A673 (cell line): ENCODE data around the gene FGF12.

Experiments used
- EZH2 ChIP-seq: fragments of 200-600 bp; sonication (generic); IDR thresholded peaks from 2 replicates; pipeline ENCODE4 v1.6.1; 2017; ENCODE audit warnings: borderline replicate concordance, low read depth, mild to moderate bottlenecking, mixed read lengths, antibody characterized with exemption, low read length; ENCODE audit not compliant: poor library complexity, severe bottlenecking
- TF ChIP-seq, protein P1 (sequence below): fragments of 300-800, 200-600 bp; sonication (generic); conservative IDR thresholded peaks from 2 replicates; pipeline ENCODE4 v1.5.1; 2017; ENCODE audit warnings: low read depth, mild to moderate bottlenecking, antibody characterized with exemption, low read length, moderate library complexity, mixed read lengths

GRCh38 chr3:192106543-192106942, 620.8 kb downstream of the FGF12 start:
- TF ChIP-seq, protein P1, sequence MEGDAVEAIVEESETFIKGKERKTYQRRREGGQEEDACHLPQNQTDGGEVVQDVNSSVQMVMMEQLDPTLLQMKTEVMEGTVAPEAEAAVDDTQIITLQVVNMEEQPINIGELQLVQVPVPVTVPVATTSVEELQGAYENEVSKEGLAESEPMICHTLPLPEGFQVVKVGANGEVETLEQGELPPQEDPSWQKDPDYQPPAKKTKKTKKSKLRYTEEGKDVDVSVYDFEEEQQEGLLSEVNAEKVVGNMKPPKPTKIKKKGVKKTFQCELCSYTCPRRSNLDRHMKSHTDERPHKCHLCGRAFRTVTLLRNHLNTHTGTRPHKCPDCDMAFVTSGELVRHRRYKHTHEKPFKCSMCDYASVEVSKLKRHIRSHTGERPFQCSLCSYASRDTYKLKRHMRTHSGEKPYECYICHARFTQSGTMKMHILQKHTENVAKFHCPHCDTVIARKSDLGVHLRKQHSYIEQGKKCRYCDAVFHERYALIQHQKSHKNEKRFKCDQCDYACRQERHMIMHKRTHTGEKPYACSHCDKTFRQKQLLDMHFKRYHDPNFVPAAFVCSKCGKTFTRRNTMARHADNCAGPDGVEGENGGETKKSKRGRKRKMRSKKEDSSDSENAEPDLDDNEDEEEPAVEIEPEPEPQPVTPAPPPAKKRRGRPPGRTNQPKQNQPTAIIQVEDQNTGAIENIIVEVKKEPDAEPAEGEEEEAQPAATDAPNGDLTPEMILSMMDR = no peak
- TF ChIP-seq EZH2 = no peak
